T-helper 2 cell treated with Interferon-gamma antibody and Interleukin-4, amounts not matched to agents 5 μg/mL and 100 μg/mL, for 36 hours (primary cell): ENCODE data around the gene CHRNB2.

Experiments used
- DNase-seq: peaks from one replicate; pipeline ENCODE4 v3.0.0; 2021; ENCODE audit warnings: low spot score
- H3K27ac Mint-ChIP-seq: one replicate; pipeline ENCODE4 v1.8.0; 2021; ENCODE audit warnings: mild to moderate bottlenecking, mixed read lengths
- H3K27me3 Mint-ChIP-seq: one replicate; pipeline ENCODE4 v1.8.0; 2021; ENCODE audit warnings: low read depth, mixed read lengths
- H3K36me3 Mint-ChIP-seq: one replicate; pipeline ENCODE4 v1.8.0; 2021; ENCODE audit warnings: low read depth, mixed read lengths
- H3K4me1 Mint-ChIP-seq: one replicate; pipeline ENCODE4 v1.8.0; 2021; ENCODE audit warnings: low read depth, mixed read lengths
- H3K4me3 Mint-ChIP-seq: one replicate; pipeline ENCODE4 v1.8.0; 2022; ENCODE audit warnings: mild to moderate bottlenecking, moderate library complexity, mixed read lengths
- H3K9me3 Mint-ChIP-seq: one replicate; pipeline ENCODE4 v1.8.0; 2021; ENCODE audit warnings: mixed read lengths

Gene CHRNB2

GRCh38 chr1:154620751-154621150 is 53.2 kb downstream of the CHRNB2 start:
- Mint-ChIP-seq H3K36me3 (peaks cover 13% of the 10 kb centered on the region), H3K27ac (no peak overlapping the region), H3K27me3 (no peaks in the 10 kb centered on the region), H3K9me3 (no peaks in the 10 kb centered on the region), H3K4me1 (peaks cover 37% of the 10 kb centered on the region), H3K4me3 (no peak overlapping the region)
- no peak for DNase-seq

DNA sequence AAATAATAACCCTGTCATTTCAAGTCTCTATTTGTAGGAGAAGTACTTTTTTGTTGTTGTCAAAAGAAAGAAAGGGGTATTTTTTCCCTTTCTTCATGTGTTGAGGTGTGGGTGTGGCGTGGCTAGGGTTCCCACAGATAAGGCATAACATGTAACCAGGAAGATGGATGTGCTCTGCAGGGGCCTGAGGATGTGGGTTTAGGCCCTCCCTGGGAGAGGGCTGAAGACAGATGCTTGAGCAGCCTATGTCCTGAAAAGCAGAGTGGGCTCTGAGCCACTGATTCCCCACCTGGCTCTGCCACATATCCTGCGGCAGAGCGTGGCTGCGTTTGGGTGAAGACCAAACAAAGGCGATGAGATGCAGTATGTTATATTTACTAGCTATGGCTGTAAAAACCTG is 54.3 kb downstream of the CHRNB2 start:
- Mint-ChIP-seq H3K27me3 (no peaks in the 10 kb centered on the region), H3K27ac (no peak overlapping the region), H3K9me3 (no peaks in the 10 kb centered on the region), H3K36me3 (peaks cover 13% of the 10 kb centered on the region), H3K4me3 (no peak overlapping the region), H3K4me1 (peaks cover 39% of the 10 kb centered on the region)
- DNase-seq, result no peak

DNA sequence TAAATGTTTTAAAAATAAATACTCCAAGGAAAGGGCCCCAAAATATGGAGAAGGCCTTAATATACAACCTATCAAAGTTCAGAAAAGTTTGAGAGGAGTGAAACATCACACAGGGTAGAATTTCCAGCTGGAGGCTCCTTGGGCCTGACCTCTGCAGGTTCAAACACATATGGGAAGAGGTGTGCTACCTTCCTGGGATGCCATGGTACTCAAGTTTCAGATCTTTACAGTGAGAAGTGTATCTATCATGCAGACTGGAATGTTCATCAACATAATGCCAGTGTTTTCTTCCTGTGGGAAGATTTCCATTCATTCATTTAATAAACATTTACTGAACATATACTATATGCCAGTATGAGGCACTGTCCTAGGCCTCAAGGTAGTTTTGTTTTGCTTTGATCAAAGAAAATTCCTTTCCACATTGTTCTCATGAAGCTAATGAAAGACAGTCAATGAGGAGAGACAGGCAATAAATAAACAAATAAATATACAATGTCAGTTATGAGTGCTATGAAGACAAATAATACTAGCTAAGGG is 55.0 kb downstream of the CHRNB2 start:
- H3K27me3 Mint-ChIP-seq, result no peaks in the 10 kb centered on the region
- H3K4me1 Mint-ChIP-seq, result peaks cover 40% of the 10 kb centered on the region
- no peaks in the 10 kb centered on the region for H3K9me3 Mint-ChIP-seq
- H3K27ac Mint-ChIP-seq, result no peak overlapping the region
- no peak for DNase-seq
- peaks cover 14% of the 10 kb centered on the region for H3K36me3 Mint-ChIP-seq
- H3K4me3 Mint-ChIP-seq, result no peak overlapping the region

DNA sequence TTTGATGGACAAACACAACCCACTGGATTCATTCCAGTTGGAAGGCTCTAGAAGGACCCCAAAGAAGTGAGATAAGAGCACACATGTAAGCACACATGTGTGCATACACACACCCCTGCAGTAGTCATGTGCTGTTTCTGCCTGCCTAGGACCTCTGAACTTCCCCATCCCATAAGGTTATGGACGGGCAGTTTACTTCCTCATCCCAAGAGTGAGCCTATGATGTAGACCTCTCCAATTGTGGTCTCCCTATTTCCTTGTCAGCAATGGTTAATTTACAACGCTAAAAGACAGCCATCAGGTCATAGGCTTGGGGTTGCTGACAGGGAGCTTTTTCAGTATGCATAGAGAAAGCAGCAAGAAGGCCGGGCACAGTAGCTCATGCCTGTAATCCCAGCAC is 55.8 kb downstream of the CHRNB2 start:
- no peaks in the 10 kb centered on the region for H3K27me3 Mint-ChIP-seq
- DNase-seq, result no peak
- no peaks in the 10 kb centered on the region for H3K9me3 Mint-ChIP-seq
- peaks cover 16% of the 10 kb centered on the region for H3K36me3 Mint-ChIP-seq
- peak overlapping the region; percentile 1 for H3K27ac Mint-ChIP-seq
- H3K4me1 Mint-ChIP-seq, result peaks cover 39% of the 10 kb centered on the region
- H3K4me3 Mint-ChIP-seq, result no peak overlapping the region

DNA sequence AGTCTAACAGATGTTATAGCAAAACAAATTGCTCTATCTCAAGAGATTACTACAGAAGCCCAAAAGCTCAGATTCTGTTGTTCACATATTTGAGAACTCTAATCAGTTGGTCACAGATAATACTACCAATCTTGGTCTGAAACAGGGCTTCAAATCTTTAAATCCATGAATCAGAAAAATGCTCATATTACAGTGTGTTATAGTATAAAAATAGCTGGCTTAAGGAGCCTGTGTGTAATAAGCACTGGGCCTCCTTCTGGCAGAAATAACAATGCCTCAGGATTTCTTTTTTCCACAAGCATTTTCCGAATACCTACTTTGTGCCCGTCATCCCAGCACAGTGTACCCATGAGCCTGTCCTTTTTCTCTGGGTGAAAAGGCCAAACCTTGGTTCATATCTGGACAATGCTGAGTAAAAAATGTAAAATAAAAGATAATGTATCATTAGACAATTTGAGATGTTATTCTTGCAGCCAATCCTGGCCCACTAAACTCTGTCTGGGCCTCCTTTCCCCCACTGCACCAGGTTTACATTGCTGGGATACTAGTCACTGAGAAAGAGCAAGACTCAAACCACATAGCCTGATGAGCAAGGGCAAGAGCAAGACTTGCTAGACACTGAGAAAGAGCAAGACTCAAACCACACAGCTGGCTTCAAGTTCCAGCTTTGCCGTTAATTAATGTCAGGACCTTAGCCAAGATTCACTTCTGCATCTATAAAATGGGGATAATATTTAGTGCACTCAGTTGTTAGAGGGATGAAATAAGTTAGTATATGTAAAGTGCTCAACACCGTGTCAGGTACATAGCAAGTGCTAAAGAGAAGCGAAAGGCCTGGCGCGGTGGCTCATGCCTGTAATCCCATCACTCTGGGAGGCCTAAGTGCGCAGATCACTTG is 57.4 kb downstream of the CHRNB2 start:
- H3K36me3 Mint-ChIP-seq, result peaks cover 18% of the 10 kb centered on the region
- no peak for DNase-seq
- H3K4me3 Mint-ChIP-seq, result peak overlapping the region; percentile 16
- H3K27ac Mint-ChIP-seq, result no peak overlapping the region
- H3K27me3 Mint-ChIP-seq, result peaks cover 4% of the 10 kb centered on the region
- peaks cover 36% of the 10 kb centered on the region for H3K4me1 Mint-ChIP-seq
- H3K9me3 Mint-ChIP-seq, result peaks cover 8% of the 10 kb centered on the region

GRCh38 chr1:154626456-154627256 is 59.1 kb downstream of the CHRNB2 start:
- peak overlapping the region; percentile 99 for H3K4me3 Mint-ChIP-seq
- H3K36me3 Mint-ChIP-seq, result peaks cover 17% of the 10 kb centered on the region
- peaks cover 31% of the 10 kb centered on the region for H3K4me1 Mint-ChIP-seq
- peaks cover 13% of the 10 kb centered on the region for H3K9me3 Mint-ChIP-seq
- DNase-seq, result peak; percentile 12
- peaks cover 16% of the 10 kb centered on the region for H3K27me3 Mint-ChIP-seq
- H3K27ac Mint-ChIP-seq, result peak overlapping the region; percentile 100

GRCh38 chr1:154627257-154628120 is 59.9 kb downstream of the CHRNB2 start:
- peaks cover 23% of the 10 kb centered on the region for H3K4me1 Mint-ChIP-seq
- peaks cover 17% of the 10 kb centered on the region for H3K36me3 Mint-ChIP-seq
- peaks cover 24% of the 10 kb centered on the region for H3K27me3 Mint-ChIP-seq
- H3K9me3 Mint-ChIP-seq, result peaks cover 13% of the 10 kb centered on the region
- H3K4me3 Mint-ChIP-seq, result peak overlapping the region; percentile 99
- peak overlapping the region; percentile 100 for H3K27ac Mint-ChIP-seq
- DNase-seq, result peak; percentile 89

DNA sequence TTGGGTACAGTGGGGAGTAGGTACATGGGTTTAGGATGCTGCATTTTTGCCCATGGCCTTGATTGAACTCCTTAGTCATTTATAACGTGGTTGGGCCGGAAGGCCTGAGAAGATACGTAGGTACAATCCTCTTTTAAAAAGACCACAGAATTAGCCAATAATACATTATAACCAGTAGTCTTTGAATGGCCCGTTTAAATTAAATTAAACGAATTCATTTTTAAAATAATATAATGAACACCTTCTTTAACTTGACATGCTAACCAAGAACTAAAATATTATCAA is 60.5 kb downstream of the CHRNB2 start:
- Mint-ChIP-seq H3K27me3 (peaks cover 25% of the 10 kb centered on the region), H3K4me1 (peaks cover 20% of the 10 kb centered on the region), H3K27ac (peak overlapping the region; percentile 100), H3K4me3 (peak overlapping the region; percentile 99), H3K36me3 (peaks cover 17% of the 10 kb centered on the region), H3K9me3 (peaks cover 13% of the 10 kb centered on the region)
- no peak for DNase-seq

GRCh38 chr1:154629061-154629674 is 61.6 kb downstream of the CHRNB2 start:
- H3K27me3 Mint-ChIP-seq, result peaks cover 28% of the 10 kb centered on the region
- H3K36me3 Mint-ChIP-seq, result peaks cover 12% of the 10 kb centered on the region
- peaks cover 19% of the 10 kb centered on the region for H3K4me1 Mint-ChIP-seq
- H3K4me3 Mint-ChIP-seq, result peak overlapping the region; percentile 51
- DNase-seq, result no peak
- H3K9me3 Mint-ChIP-seq, result peaks cover 13% of the 10 kb centered on the region
- H3K27ac Mint-ChIP-seq, result peak overlapping the region; percentile 100
